Neural cell (in vitro differentiated cells): ENCODE measurements around the gene ALDH4A1. TPM values are rescaled to one million over a fixed set of nuclear protein-coding genes. Genes with fewer than 3 reads are reported as not detected.
A peak's percentile ranks its signal among the peaks of the same experiment; 100 is the strongest.

ENCODE experiments used
- H2AFZ ChIP-seq: fragments of 200-600, 300-800 bp; sonication (generic), shearing (Covaris generic); 2 replicates; pipeline ENCODE4 v1.6.0; 2014; ENCODE audit warnings: low read depth, mild to moderate bottlenecking, antibody characterized with exemption, low read length, moderate library complexity
- H3F3A ChIP-seq: fragments of 200-600 bp; shearing (Covaris generic); 2 replicates; pipeline ENCODE4 v1.6.1; 2016; ENCODE audit warnings: mild to moderate bottlenecking, moderate library complexity, mixed read lengths, antibody characterized with exemption, low read length; ENCODE audit not compliant: insufficient read depth, poor library complexity, severe bottlenecking
- H3K27ac ChIP-seq: fragments of 200-600, 300-800 bp; sonication (generic), shearing (Covaris generic); 2 replicates; pipeline ENCODE4 v1.5.1; 2014; ENCODE audit warnings: mild to moderate bottlenecking, low read length, moderate library complexity
- H3K27me3 ChIP-seq: fragments of 300-800, 200-600 bp; sonication (generic), shearing (Covaris generic); 2 replicates; pipeline ENCODE4 v1.6.0; 2014; ENCODE audit warnings: mild to moderate bottlenecking, low read depth, low read length, moderate library complexity; ENCODE audit not compliant: insufficient read depth
- H3K36me3 ChIP-seq: fragments of 300-800, 200-600 bp; sonication (generic), shearing (Covaris generic); 2 replicates; pipeline ENCODE4 v1.5.1; 2014; ENCODE audit warnings: mild to moderate bottlenecking, antibody characterized with exemption, low read length, moderate library complexity; ENCODE audit not compliant: insufficient read depth
- H3K4me2 ChIP-seq: fragments of 300-800, 200-600 bp; sonication (generic), shearing (Covaris generic); 2 replicates; pipeline ENCODE4 v1.6.0; 2014; ENCODE audit warnings: mild to moderate bottlenecking, low read length
- H3K4me3 ChIP-seq: fragments of 300-800, 200-600 bp; sonication (generic), shearing (Covaris generic); 2 replicates; pipeline ENCODE4 v1.5.1; 2014; ENCODE audit warnings: mild to moderate bottlenecking, low read length, moderate library complexity
- H3K79me2 ChIP-seq: fragments of 200-600 bp; shearing (Covaris generic); replicated peaks from 2 replicates; pipeline ENCODE4 v1.6.0; 2014; ENCODE audit warnings: mild to moderate bottlenecking, low read length, moderate library complexity; ENCODE audit not compliant: insufficient read depth
- H3K9ac ChIP-seq: fragments of 300-800, 200-600 bp; sonication (generic), shearing (Covaris generic); 2 replicates; pipeline ENCODE4 v1.6.1; 2016; ENCODE audit warnings: mild to moderate bottlenecking, low read length, mixed read lengths
- H3K9me2 ChIP-seq: fragments of 200-600 bp; shearing (Covaris generic); 2 replicates; pipeline ENCODE4 v1.6.1; 2016; ENCODE audit warnings: mild to moderate bottlenecking, low read length, mixed read lengths; ENCODE audit not compliant: insufficient read depth
- H3K9me3 ChIP-seq: fragments of 200-600, 300-800 bp; sonication (generic), shearing (Covaris generic); 2 replicates; pipeline ENCODE4 v1.6.1; 2016; ENCODE audit warnings: mild to moderate bottlenecking, mixed run types, low read length, moderate library complexity, mixed read lengths
- H4K20me1 ChIP-seq: fragments of 200-600 bp; shearing (Covaris generic); 2 replicates; pipeline ENCODE4 v1.6.1; 2016; ENCODE audit warnings: mild to moderate bottlenecking, mixed run types; ENCODE audit not compliant: insufficient read depth
- EP300 ChIP-seq: fragments of 450-650 bp; conservative IDR thresholded peaks from 2 replicates; pipeline ENCODE4 v1.6.1; 2014; ENCODE audit warnings: antibody characterized with exemption, mild to moderate bottlenecking, moderate library complexity; ENCODE audit not compliant: poor library complexity, severe bottlenecking
- EZH2 ChIP-seq: fragments of 200-600, 300-800 bp; shearing (Covaris generic), sonication (generic); IDR thresholded peaks from 2 replicates; pipeline ENCODE4 v1.6.1; 2014; ENCODE audit warnings: antibody characterized with exemption, low read length, borderline replicate concordance, mild to moderate bottlenecking; ENCODE audit not compliant: insufficient read depth, poor library complexity, severe bottlenecking
- MXI1 ChIP-seq: fragments of 450-650 bp; conservative IDR thresholded peaks from 2 replicates; pipeline ENCODE4 v1.6.1; 2014; ENCODE audit warnings: antibody characterized with exemption, mild to moderate bottlenecking; ENCODE audit not compliant: poor library complexity, severe bottlenecking
- POLR2AphosphoS5 ChIP-seq: IDR thresholded peaks from 2 replicates; pipeline ENCODE4 v1.6.1; 2012
- RAD21 ChIP-seq: fragments of 450-650 bp; conservative IDR thresholded peaks from 2 replicates; pipeline ENCODE4 v1.6.1; 2014; ENCODE audit warnings: antibody characterized with exemption, mild to moderate bottlenecking, moderate library complexity
- SMC3 ChIP-seq: fragments of 450-650 bp; conservative IDR thresholded peaks from 2 replicates; pipeline ENCODE4 v1.6.1; 2014; ENCODE audit warnings: antibody characterized with exemption, mild to moderate bottlenecking, moderate library complexity; ENCODE audit not compliant: poor library complexity
- TAF1 ChIP-seq: IDR thresholded peaks from 2 replicates; pipeline ENCODE4 v1.6.1; 2012; ENCODE audit warnings: low read depth
- polyA plus RNA-seq: library from polyadenylated mRNA; depleted of rRNA; stranded (reverse); fragments of >200 nt; gene quantifications from 2 replicates; pipeline ENCODE4 v1.2.3, GENCODE V29; 2014
- TF ChIP-seq, protein P1 (sequence below): IDR thresholded peaks from 2 replicates; pipeline ENCODE4 v1.6.1; 2012; ENCODE audit warnings: borderline replicate concordance
- TF ChIP-seq, protein P2 (sequence below): fragments of 450-650 bp; IDR thresholded peaks from 2 replicates; pipeline ENCODE4 v1.5.1; 2014; ENCODE audit warnings: antibody characterized with exemption, mild to moderate bottlenecking, moderate library complexity; ENCODE audit not compliant: poor library complexity, severe bottlenecking

ALDH4A1 gene
- polyA plus RNA-seq, 1 donor from 2014 or later = 11.0 TPM

DNA sequence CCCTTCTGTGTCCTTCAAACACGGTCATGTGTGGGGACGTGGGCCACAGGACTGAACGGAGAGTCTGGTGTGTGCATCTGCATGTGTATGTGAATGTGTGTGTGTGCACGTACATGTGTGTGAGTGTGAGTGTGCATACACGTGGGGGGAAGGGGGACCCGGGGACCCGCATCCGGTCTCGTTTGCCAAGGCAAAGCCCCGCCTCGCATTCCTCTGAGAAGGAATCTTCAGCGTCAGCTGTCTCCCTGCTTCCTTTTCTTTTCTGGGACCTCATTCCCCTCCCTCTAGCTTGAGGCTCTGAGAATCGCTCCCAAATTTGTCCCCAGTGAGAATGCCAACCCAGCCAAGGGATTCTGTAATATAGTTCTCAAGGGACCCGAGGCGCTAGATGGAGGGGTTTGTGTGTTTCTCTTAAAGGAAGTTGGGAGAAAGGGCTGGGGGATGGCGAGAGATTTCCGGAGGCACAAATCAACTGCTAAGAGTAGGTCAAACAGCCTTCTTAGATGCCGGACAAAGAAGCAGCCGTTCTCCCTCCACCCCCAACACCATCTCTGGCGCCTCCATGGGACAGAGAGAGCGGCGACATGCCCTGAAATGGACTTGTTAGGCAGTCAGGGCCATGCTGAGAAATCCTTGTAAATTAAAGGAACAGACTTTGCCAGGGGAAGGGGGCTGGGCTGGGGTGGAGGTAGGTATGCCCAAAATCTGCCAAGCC is 47.5 kb upstream of the ALDH4A1 start:
- Histone ChIP-seq H3F3A (no peaks in the 10 kb centered on the region), H3K4me2 (no peak overlapping the region), H3K27ac (no peak overlapping the region), H3K9me2 (no peaks in the 10 kb centered on the region), H3K27me3 (peaks cover 11% of the 10 kb centered on the region), H4K20me1 (no peaks in the 10 kb centered on the region), H3K9me3 (no peaks in the 10 kb centered on the region), H3K9ac (peak overlapping the region; percentile 11), H3K36me3 (no peaks in the 10 kb centered on the region), H3K79me2 (peaks cover under 1% of the 10 kb centered on the region), H3K4me3 (no peak overlapping the region), H2AFZ (no peak overlapping the region)
- TF ChIP-seq RAD21 = no peak
- TF ChIP-seq, protein P1, sequence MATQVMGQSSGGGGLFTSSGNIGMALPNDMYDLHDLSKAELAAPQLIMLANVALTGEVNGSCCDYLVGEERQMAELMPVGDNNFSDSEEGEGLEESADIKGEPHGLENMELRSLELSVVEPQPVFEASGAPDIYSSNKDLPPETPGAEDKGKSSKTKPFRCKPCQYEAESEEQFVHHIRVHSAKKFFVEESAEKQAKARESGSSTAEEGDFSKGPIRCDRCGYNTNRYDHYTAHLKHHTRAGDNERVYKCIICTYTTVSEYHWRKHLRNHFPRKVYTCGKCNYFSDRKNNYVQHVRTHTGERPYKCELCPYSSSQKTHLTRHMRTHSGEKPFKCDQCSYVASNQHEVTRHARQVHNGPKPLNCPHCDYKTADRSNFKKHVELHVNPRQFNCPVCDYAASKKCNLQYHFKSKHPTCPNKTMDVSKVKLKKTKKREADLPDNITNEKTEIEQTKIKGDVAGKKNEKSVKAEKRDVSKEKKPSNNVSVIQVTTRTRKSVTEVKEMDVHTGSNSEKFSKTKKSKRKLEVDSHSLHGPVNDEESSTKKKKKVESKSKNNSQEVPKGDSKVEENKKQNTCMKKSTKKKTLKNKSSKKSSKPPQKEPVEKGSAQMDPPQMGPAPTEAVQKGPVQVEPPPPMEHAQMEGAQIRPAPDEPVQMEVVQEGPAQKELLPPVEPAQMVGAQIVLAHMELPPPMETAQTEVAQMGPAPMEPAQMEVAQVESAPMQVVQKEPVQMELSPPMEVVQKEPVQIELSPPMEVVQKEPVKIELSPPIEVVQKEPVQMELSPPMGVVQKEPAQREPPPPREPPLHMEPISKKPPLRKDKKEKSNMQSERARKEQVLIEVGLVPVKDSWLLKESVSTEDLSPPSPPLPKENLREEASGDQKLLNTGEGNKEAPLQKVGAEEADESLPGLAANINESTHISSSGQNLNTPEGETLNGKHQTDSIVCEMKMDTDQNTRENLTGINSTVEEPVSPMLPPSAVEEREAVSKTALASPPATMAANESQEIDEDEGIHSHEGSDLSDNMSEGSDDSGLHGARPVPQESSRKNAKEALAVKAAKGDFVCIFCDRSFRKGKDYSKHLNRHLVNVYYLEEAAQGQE = no peak
- no peak for TF ChIP-seq SMC3
- no peak for TF ChIP-seq EP300
- TF ChIP-seq POLR2AphosphoS5 = no peak
- TF ChIP-seq, protein P2, sequence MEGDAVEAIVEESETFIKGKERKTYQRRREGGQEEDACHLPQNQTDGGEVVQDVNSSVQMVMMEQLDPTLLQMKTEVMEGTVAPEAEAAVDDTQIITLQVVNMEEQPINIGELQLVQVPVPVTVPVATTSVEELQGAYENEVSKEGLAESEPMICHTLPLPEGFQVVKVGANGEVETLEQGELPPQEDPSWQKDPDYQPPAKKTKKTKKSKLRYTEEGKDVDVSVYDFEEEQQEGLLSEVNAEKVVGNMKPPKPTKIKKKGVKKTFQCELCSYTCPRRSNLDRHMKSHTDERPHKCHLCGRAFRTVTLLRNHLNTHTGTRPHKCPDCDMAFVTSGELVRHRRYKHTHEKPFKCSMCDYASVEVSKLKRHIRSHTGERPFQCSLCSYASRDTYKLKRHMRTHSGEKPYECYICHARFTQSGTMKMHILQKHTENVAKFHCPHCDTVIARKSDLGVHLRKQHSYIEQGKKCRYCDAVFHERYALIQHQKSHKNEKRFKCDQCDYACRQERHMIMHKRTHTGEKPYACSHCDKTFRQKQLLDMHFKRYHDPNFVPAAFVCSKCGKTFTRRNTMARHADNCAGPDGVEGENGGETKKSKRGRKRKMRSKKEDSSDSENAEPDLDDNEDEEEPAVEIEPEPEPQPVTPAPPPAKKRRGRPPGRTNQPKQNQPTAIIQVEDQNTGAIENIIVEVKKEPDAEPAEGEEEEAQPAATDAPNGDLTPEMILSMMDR = peak; percentile 34
- TF ChIP-seq TAF1 = no peak

DNA sequence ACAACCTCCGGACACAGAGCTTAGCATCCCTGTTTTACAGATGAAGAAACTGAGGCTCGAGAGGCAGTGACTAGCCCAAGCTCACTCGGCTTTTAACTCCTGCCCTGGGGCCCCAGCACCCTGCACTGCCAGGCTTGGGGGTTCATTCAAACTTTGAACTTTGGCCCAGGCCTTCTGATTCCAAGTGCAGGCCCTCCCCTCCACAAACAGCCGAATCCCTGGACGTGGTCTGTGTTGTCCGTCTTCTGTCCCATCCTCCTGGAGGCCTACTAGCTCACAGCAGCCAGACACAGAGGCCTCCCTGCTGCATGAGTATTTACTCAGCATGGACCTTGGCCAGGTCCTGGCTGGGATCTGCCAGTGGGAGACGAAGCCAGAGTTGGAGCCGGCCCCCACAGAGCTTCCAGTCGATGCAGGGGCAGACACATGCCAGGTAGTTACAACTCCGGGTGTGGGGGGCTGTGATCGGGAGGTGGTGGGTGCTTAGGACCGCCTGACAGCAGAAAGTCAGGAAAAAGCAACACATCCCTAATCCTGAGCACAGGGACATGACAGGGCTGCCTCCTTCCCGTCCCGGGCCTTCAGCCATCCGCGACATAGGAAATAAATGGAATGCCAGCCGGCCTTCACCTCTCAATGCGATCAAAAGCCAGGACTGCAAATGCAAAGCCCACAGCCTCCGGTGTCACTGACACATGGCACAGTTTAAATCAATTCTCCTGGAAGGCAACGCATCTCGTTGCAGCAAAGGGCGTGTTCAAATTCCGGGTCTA is 46.7 kb upstream of the ALDH4A1 start:
- Histone ChIP-seq H3K9me3 (no peaks in the 10 kb centered on the region), H3K4me3 (no peak overlapping the region), H3K27ac (no peak overlapping the region), H3K9me2 (no peaks in the 10 kb centered on the region), H2AFZ (no peak overlapping the region), H3K4me2 (no peak overlapping the region), H3K36me3 (no peaks in the 10 kb centered on the region), H3K27me3 (peaks cover 5% of the 10 kb centered on the region), H3K9ac (peak overlapping the region; percentile 11), H3F3A (no peaks in the 10 kb centered on the region), H3K79me2 (no peaks in the 10 kb centered on the region), H4K20me1 (no peaks in the 10 kb centered on the region)
- TF ChIP-seq POLR2AphosphoS5 (no peak), EP300 (no peak), TAF1 (no peak), MXI1 (no peak), RAD21 (no peak), SMC3 (no peak), EZH2 (no peak)
- TF ChIP-seq, protein P1 = no peak
- TF ChIP-seq, protein P2 = no peak
